Mononuclear cell (primary cell): ENCODE data around the gene MGARP. TPM values are rescaled to one million over a fixed set of nuclear protein-coding genes. Genes with fewer than 3 reads are reported as not detected.
"Not testable (repeated sequence)": the region's sequence is repeated elsewhere in the genome, so short reads cannot be mapped to it uniquely, and the experiment has no call there.

ENCODE experiments used
- H3K27me3 ChIP-seq: 2 replicates; pipeline ENCODE4 v1.6.0; 2011; ENCODE audit warnings: low read length, control low read depth; ENCODE audit not compliant: insufficient read depth
- H3K4me1 ChIP-seq: 2 replicates; pipeline ENCODE4 v1.5.1; 2011; ENCODE audit warnings: mild to moderate bottlenecking, low read length, control low read depth; ENCODE audit not compliant: insufficient read depth
- H3K4me3 ChIP-seq: 2 replicates; pipeline ENCODE4 v1.5.1; 2011; ENCODE audit warnings: mild to moderate bottlenecking, low read length, moderate library complexity
- H3K9me3 ChIP-seq: 2 replicates; pipeline ENCODE4 v1.5.1; 2011; ENCODE audit warnings: low read depth, mild to moderate bottlenecking, control low read depth, low read length
- total RNA-seq: library from RNA; depleted of rRNA; stranded (reverse); fragments of >200 nt; gene quantifications from one replicate; pipeline ENCODE4 v1.2.3, GENCODE V29; 2012

MGARP gene
- not detected for total RNA-seq

- Histone ChIP-seq H3K27me3 (peaks cover 72% of the 10 kb centered on the region), H3K9me3 (no peaks in the 10 kb centered on the region), H3K4me1 (peaks cover 19% of the 10 kb centered on the region), H3K4me3 (peak within 1 kb of the TSS; percentile 22)
Observed at GRCh38 chr4:139279760-139280620, at the start of gene MGARP. Gene MGARP (minus strand): TSS chr4:139280225. CDS start chr4:139280158, 67 bp downstream.

- H3K4me3 ChIP-seq: no peak overlapping the region
Observed at GRCh38 chr4:139329665-139330200, 49.7 kb upstream of the MGARP start.

GRCh38 chr4:139324620-139325019, 44.6 kb upstream of the MGARP start:
- Histone ChIP-seq H3K4me3 (no peak overlapping the region), H3K27me3 (no peaks in the 10 kb centered on the region), H3K9me3 (no peaks in the 10 kb centered on the region), H3K4me1 (peaks cover 8% of the 10 kb centered on the region)

More at GRCh38 chr4:139329665-139330200, 49.7 kb upstream of the MGARP start:
- Histone ChIP-seq H3K27me3 (no peaks in the 10 kb centered on the region), H3K4me1 (peaks cover 7% of the 10 kb centered on the region), H3K9me3 (no peaks in the 10 kb centered on the region)

- not testable (repeated sequence) for H3K27me3 ChIP-seq, H3K9me3 ChIP-seq, H3K4me3 ChIP-seq
- peaks cover 13% of the 10 kb centered on the region for H3K4me1 ChIP-seq
Observed at GRCh38 chr4:139322541-139322940, 42.5 kb upstream of the MGARP start.

GRCh38 chr4:139322070-139322469, 42.0 kb upstream of the MGARP start:
- H3K9me3 ChIP-seq, H3K27me3 ChIP-seq, H3K4me3 ChIP-seq: not testable (repeated sequence)
- H3K4me1 ChIP-seq: peaks cover 13% of the 10 kb centered on the region

GRCh38 chr4:139319571-139319970, 39.5 kb upstream of the MGARP start:
- H3K27me3 ChIP-seq: no peaks in the 10 kb centered on the region
- no peak overlapping the region for H3K4me3 ChIP-seq
- H3K4me1 ChIP-seq: peaks cover 27% of the 10 kb centered on the region
- H3K9me3 ChIP-seq: no peaks in the 10 kb centered on the region

GRCh38 chr4:139317635-139318034, 37.6 kb upstream of the MGARP start:
- peaks cover 36% of the 10 kb centered on the region for H3K4me1 ChIP-seq

GRCh38 chr4:139316733-139317132, 36.7 kb upstream of the MGARP start:
- Histone ChIP-seq H3K4me3 (no peak overlapping the region), H3K9me3 (no peaks in the 10 kb centered on the region), H3K27me3 (no peaks in the 10 kb centered on the region), H3K4me1 (peaks cover 40% of the 10 kb centered on the region)

More at GRCh38 chr4:139317635-139318034, 37.6 kb upstream of the MGARP start:
- no peak overlapping the region for H3K4me3 ChIP-seq
- H3K27me3 ChIP-seq: no peaks in the 10 kb centered on the region
- H3K9me3 ChIP-seq: no peaks in the 10 kb centered on the region

- Histone ChIP-seq H3K4me1 (peaks cover 47% of the 10 kb centered on the region), H3K4me3 (no peak overlapping the region), H3K9me3 (no peaks in the 10 kb centered on the region), H3K27me3 (no peaks in the 10 kb centered on the region)
Observed at GRCh38 chr4:139315221-139315675, 35.2 kb upstream of the MGARP start.

GRCh38 chr4:139314047-139314800, 34.2 kb upstream of the MGARP start:
- H3K27me3 ChIP-seq: no peaks in the 10 kb centered on the region
- no peak overlapping the region for H3K4me3 ChIP-seq
- no peaks in the 10 kb centered on the region for H3K9me3 ChIP-seq
- peaks cover 42% of the 10 kb centered on the region for H3K4me1 ChIP-seq

- not testable (repeated sequence) for H3K9me3 ChIP-seq, H3K27me3 ChIP-seq, H3K4me3 ChIP-seq
- peaks cover 40% of the 10 kb centered on the region for H3K4me1 ChIP-seq
Observed at GRCh38 chr4:139313414-139313813, 33.4 kb upstream of the MGARP start.

GRCh38 chr4:139312552-139313332, 32.7 kb upstream of the MGARP start:
- no peaks in the 10 kb centered on the region for H3K27me3 ChIP-seq
- H3K4me3 ChIP-seq: no peak overlapping the region
- H3K9me3 ChIP-seq: no peaks in the 10 kb centered on the region
- H3K4me1 ChIP-seq: peaks cover 40% of the 10 kb centered on the region

- Histone ChIP-seq H3K27me3 (no peaks in the 10 kb centered on the region), H3K9me3 (no peaks in the 10 kb centered on the region), H3K4me1 (peaks cover 42% of the 10 kb centered on the region), H3K4me3 (no peak overlapping the region)
Observed at GRCh38 chr4:139311909-139312308, 31.9 kb upstream of the MGARP start.

- Histone ChIP-seq H3K4me3 (no peak overlapping the region), H3K27me3 (no peaks in the 10 kb centered on the region), H3K9me3 (no peaks in the 10 kb centered on the region), H3K4me1 (peaks cover 25% of the 10 kb centered on the region)
Observed at GRCh38 chr4:139304920-139305319, 24.9 kb upstream of the MGARP start.
